NCI-H524 (cell line): Measurements from ENCODE around the gene DNM3.
"Not testable (repeated sequence)": the region's sequence is repeated elsewhere in the genome, so short reads cannot be mapped to it uniquely, and the experiment has no call there.

Experiments
- DNase-seq, 2 experiments: peaks; one replicate each; lab custom pipeline; 2025; lab: John Stamatoyannopoulos, UW

DNM3 gene

GRCh38 chr1:172360511-172360910 is 519.2 kb downstream of the DNM3 start:
- DNase-seq: no peak

GRCh38 chr1:172360985-172361384 is 519.7 kb downstream of the DNM3 start:
- DNase-seq: no peak

DNA sequence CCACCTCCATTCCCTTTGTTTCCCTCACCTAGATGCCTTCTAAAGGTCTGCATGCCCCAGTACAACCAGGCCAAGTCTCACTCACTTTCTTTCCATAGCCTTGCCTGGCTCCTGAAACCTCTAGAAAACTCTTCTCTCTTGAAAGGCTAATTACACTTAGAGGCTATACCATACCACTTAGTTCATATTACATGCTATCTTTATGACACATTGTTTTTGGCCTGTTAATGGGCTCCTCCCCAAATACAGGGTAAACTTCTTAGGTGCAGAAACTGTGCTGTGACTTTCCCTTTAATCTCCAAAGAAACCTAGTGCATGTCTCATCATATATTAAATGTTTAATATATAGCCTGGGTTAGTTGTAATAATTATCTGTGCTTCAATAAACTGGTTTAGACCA is 522.6 kb downstream of the DNM3 start:
- no peak for DNase-seq

- DNase-seq: not testable (repeated sequence)
Measured at GRCh38 chr1:172371646-172372045, 530.3 kb downstream of the DNM3 start.

DNA sequence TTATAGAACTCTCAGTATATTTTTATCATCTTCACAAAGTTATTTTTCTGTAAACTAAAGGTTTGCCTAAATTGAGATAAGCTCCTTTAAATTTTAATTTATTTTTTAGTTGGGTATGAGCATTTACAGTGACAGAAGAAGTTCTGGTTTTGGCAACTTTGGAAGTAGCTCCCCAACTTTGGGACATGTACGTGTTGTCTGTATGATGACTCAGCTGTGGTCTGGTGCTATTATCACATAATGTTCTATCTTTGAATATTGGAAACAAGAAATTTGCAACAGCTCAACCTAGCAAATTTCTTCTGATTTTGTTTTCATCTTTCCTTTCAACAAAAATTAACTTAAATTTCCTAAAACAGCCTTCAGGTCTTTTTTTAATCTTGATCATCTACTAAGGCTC is 532.6 kb downstream of the DNM3 start:
- DNase-seq: no peak

- no peak for DNase-seq
Measured at GRCh38 chr1:172375211-172375631, 533.9 kb downstream of the DNM3 start.

- no peak for DNase-seq
Measured at GRCh38 chr1:172376431-172376830, 535.1 kb downstream of the DNM3 start.

- no peak for DNase-seq
Measured at GRCh38 chr1:172377565-172377964, 536.3 kb downstream of the DNM3 start.

- DNase-seq: no peak
Measured at GRCh38 chr1:172378109-172378760, 536.9 kb downstream of the DNM3 start.

GRCh38 chr1:172380441-172381244 is 539.3 kb downstream of the DNM3 start:
- DNase-seq: no peak

GRCh38 chr1:172381946-172382345 is 540.6 kb downstream of the DNM3 start:
- DNase-seq: no peak

DNA sequence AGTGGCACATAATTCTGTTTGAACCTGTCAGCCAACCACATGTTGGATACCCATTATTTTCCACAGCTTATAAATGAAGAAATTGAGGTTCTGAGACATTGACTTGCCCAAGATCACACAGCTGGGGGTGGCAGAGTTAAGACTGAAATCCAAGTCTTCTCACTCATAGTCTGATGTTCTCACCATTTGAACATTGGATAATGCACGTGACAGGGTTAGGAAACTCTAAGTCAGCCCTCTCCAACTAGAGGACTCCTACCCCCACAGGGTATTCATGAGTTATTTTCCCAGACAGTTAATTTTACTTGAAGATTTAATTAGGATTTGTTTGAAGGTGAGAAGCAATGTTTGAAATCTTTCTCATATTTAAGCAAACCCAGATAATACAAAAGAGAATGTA is 541.1 kb downstream of the DNM3 start:
- DNase-seq: no peak

- no peak for DNase-seq
Measured at GRCh38 chr1:172382990-172383389, 541.7 kb downstream of the DNM3 start.

DNA sequence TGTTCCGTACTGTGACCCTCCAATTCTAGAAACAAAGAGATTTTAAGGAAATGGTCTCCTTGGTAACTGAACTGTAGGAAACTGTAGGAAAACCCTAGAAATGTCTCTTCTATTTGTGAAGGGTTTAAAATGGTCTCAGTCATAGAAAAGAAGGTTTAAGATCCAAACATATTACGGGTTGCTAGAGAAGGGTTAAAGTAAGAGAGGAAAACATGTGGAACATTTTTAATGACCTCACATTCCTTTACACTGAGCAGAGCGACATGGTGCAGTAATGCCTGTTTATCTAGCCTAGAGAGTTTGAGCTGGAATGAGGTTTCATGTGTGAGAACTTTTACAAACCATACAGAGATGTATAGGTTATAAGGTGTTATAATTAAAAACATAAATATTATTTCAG is 542.2 kb downstream of the DNM3 start:
- no peak for DNase-seq

- no peak for DNase-seq
Measured at GRCh38 chr1:172384656-172385055, 543.4 kb downstream of the DNM3 start.

GRCh38 chr1:172386046-172386445 is 544.7 kb downstream of the DNM3 start:
- DNase-seq: no peak

GRCh38 chr1:172388490-172388889 is 547.2 kb downstream of the DNM3 start:
- DNase-seq: no peak

GRCh38 chr1:172390301-172390682 is 549.0 kb downstream of the DNM3 start:
- DNase-seq: no peak

DNA sequence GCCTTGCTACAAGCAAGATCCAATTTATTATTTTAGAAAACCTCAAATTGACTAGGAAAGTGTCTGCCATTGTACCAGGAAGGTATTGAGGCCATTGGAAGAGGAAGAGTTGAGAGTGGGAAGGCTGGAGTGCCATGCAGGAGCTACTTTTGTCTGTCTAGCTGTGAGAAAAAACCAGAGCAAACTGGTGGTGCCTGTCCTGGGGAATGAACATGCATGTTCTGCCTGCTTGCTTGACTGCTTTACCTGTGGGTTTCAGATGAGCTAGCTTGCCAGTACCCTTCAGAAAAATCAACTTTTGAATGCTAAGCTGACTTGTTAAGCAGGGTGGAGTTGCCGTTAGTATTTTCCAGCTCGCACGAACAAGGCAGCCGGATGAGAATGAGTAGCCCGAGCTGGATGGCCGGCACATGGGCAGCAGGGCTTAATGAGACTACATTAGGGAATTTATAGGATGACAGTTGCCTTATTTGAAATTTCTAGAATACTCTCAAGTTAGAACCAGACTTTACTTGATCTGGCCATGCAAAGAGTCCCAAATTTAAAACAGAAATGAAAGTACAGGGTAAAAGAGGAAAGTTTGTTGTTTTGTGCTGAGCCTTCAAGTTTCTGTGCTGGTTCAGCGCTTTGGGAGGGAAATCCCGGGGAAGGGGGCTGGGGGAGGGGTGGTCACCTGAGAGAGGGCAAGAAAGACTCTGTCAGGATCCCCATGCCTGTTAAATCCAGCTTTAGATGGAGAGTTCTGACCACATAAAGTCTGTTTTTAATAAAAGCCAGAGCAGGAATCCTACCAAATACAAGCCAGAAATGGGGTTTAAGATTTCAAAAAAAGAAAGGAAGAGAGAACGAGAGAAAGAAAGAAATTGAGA is 549.6 kb downstream of the DNM3 start:
- DNase-seq: no peak

- DNase-seq: no peak
Measured at GRCh38 chr1:172391976-172392375, 550.7 kb downstream of the DNM3 start.

DNA sequence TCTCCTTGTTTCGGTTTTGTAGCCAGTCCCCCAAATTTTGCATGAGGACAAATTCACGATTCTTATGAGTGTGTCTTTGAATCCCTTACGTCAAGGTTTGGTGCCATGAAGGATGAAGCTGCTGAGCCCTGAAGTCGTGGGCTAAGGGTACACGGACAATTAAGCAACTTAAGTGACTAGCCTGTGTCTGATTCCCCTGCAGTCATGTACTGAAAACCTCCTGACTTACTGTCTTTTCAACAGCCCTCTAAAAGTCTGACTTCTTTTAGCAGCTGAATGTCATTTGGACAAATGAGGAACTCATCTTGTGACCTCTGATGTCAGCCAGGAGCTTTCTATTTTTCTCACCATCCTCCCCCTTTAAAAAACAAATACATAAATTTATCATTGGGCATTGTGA is 552.1 kb downstream of the DNM3 start:
- DNase-seq: no peak

- no peak for DNase-seq
Measured at GRCh38 chr1:172394141-172394751, 552.9 kb downstream of the DNM3 start.
